T1000 (cell line): ENCODE measurements around the gene SMIM33.
"Not testable (repeated sequence)": the region's sequence is repeated elsewhere in the genome, so short reads cannot be mapped to it uniquely, and the experiment has no call there.

Experiments
- DNase-seq: peaks from one replicate; lab custom pipeline; 2025; ENCODE audit warnings: mixed read lengths; lab: John Stamatoyannopoulos, UW

SMIM33 gene

GRCh38 chr5:139470821-139471300, at the start of gene SMIM33:
Gene SMIM33, plus strand, starts transcription at chr5:139471004. Its CDS starts 118 bp downstream, at chr5:139471122.
- no peak for DNase-seq

DNA sequence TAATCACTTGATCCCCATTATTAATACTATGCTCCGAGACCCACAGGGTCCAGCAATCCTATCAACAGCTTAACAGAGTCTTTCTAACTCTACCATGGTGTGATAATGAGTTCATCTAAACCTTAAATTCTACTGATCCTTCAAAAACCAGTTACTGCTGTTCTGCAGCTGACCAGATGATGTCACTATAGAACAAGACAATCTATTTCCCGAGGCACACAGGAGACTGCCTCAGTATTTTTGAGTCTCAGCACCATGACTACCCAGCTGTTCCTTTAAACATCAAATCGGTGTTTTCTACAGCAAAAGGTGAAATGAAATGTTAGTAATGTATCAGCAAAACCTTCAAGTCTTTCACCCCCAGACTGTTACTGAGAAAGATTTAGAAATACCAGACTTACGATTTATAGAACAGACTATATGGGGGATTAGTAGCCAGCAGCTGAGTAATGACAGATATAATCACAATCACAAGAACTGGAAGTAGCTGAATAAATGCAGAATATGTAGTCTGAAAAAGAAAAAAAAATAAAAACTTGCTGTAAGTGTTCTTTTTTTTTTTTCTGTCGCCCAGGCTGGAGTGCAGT, 48.4 kb upstream of the SMIM33 start:
- DNase-seq, result peak; percentile 20

- DNase-seq, result no peak
These were observed 45.3 kb upstream of the SMIM33 start for GRCh38 chr5:139425497-139425896.

DNA sequence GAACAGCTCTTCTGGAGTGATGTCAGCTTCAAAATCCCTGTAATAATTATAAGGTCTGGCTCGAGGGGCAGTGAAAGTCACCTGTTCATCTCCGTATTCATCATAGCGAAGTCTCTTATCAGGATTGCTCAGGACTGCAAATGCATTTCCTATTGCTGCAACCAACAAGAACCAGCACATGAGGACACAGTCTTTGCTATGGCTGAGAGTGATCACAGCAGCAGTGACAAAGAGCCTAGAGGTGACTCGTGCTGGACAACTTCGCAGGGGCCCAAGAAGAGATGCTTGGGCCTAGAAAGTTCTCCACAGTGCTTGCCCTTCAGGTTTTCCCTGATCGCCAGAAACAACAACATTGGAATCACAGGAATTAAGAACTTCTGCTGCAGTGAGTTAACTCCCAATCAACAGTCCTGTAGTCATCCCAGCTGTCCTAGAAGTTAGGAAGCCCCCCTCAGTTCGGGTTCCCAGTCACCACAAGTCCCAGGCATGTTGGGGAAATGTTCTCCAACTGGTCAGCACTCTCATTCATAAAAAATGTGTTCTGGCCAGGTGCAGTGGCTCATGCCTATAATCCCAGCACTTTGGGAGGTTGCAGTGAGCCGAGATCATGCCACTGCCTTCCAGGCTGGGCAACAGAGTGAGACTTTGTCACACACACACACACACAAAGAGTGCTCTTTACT, 44.5 kb upstream of the SMIM33 start:
- no peak for DNase-seq

DNA sequence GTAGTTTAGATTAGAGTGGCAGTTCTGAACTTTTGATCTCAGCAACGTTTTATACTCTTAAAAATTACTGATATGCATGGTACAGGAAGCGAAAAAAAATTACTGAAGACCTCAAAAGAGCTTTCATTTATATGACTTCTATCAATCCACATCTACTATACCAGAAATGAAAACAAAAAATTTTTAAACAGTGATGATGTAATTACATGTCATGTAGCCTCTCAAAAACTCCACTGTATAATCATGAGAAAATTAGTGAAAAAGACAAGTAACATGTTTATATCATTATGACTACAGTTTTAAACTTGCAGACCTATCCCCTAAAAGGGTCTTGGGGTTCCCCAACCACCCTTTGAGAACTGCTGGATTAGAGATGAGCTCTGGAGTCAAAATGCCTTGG, 40.8 kb upstream of the SMIM33 start:
- no peak for DNase-seq

DNA sequence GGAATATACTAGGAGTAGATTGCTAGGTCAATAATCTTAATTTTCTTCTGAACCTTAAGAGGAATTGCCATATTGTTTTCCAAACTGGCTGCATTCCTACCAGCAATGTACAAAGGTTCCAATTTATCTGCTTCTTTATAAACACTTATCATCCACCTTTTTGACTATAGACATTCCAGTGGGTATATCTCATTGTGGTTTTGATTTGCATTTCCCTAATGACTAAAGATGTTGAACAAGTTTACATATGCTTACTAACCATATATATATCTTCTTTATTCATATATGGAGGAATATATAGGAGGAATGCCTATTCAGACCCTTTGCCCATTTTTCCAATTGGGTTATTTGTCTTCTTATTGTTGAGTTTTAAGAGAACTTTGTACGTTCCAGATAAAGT, 39.1 kb upstream of the SMIM33 start:
- DNase-seq, result no peak

DNA sequence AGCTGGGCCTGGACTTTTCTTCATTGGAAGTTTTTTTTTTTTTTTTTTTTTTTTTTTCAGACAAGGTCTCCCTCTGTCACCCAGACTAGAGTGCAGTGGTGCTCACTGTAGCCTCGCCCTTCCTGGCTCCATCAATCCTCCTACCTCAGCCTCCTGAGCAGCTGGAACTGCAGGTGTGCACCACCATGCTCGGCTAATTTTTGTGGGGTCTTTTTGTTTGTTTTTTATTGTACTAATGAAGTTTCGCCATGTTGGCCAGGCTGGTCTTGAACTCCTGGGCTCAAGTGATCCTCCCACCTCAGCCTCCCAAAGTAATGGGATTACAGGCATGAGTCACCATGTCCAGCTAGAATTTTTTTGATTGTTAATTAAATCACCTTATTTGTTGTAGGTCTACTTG, 35.1 kb upstream of the SMIM33 start:
- no peak for DNase-seq

DNA sequence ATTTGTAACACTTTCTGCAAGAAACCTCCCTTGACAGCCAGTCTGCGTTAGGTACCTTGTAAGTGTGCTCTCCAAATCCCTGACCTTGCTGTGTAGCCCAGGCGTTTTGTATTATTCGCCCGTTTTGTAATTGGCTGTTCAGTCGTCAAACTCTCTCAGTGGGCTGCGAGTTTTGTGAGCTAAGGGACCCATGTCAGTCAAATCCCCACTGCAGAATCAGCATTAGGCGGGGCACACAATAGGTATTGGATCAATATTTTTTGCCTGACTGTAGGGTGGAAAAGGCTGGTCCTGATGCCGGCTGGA, 32.1 kb upstream of the SMIM33 start:
- DNase-seq, result no peak

DNA sequence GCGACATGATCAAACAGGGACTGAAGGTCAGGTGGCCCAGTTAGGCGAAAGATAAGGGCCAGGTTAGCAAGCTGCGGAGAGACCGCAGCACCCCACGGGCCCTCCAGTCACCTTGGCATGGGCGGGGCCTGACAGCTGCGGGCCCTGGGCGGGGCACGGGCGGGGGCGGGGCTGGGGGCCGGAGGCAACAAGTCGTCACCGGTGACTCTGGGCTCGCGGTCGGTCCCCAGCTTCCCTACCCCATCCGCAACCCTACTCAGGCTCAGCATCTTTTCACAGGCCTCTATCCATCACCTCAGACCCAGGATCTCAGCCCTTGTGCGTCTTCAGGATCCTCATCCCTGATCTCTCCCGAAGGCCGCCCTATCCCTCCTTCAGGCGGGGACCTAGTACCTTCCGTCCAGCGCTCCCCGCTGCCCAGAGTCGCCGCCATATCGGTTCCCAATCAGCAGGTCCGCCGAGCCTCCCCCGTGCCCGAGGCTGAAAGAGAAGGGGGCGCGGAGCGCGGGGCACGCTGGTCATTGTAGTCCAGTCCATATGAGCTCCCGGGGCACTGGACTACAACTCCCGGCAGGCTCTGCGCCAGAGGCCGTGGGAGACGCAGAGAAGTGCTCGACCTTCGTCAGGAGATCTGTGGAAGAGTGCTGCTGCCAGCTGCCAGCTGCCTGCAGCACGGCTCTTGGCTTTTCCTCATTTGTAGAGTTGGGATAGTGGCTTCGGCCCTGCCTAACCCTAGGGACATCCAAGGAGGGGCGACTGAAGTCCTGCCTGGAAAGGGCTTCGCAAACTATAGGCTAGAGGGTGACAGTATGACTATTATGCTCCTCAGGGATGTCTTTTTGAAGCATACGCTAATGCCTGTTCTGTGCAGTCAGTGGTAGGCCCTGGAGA, 31.5 kb upstream of the SMIM33 start, which contains the start of gene DNAJC18:
DNAJC18 (minus strand) TSS at position 513 of the 891 bp plus-strand sequence; CDS start at position 433, 80 bp downstream.
- peak; percentile 82 for DNase-seq

DNA sequence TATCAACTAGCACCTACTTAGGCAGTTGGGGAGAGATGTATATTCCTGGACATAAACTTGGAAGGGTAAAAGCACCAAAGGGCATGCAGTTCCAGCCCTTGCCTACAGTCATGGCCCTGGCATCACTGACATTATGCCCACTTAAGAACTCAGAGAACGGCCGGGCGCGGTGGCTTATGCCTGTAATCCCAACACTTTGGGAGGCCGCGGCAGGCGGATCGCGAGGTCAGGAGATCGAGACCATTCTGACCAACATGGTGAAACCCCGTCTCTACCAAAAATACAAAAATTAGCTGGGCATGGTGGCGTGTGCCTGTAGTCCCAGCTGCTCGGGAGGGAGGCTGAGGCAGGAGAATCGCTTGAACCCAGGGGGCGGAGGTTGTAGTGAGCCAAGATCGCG, 30.4 kb upstream of the SMIM33 start:
- DNase-seq, result not testable (repeated sequence)

DNA sequence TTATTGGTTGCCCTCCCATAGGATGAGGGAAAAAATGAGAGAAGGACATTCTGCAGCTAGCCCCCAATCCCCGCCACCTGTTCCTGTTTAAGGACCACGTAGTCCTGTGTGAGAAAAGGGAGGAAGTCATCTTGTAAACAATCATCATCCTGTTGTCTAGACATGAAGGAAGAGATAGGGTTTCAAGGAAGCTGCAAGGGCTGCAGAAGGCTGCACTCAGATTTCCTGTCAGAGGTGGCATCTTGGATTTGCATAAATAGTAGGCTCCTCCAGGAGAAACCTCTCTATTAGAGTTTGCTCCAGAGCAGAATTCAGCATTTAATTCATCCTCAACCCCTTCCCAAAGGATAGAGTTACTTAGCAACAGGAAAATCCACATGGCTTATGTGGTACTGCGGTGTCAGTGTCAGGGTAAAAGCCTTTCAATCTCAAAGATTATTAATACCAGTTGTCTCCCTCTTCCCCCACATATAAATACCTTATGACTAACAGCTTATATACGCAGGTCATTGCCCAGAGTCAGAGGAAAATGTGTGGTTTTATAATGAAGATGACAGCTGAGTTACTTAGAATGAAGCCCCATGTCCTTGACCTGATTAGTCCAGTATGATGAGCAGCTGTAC, 26.9 kb upstream of the SMIM33 start:
- DNase-seq, result no peak

DNA sequence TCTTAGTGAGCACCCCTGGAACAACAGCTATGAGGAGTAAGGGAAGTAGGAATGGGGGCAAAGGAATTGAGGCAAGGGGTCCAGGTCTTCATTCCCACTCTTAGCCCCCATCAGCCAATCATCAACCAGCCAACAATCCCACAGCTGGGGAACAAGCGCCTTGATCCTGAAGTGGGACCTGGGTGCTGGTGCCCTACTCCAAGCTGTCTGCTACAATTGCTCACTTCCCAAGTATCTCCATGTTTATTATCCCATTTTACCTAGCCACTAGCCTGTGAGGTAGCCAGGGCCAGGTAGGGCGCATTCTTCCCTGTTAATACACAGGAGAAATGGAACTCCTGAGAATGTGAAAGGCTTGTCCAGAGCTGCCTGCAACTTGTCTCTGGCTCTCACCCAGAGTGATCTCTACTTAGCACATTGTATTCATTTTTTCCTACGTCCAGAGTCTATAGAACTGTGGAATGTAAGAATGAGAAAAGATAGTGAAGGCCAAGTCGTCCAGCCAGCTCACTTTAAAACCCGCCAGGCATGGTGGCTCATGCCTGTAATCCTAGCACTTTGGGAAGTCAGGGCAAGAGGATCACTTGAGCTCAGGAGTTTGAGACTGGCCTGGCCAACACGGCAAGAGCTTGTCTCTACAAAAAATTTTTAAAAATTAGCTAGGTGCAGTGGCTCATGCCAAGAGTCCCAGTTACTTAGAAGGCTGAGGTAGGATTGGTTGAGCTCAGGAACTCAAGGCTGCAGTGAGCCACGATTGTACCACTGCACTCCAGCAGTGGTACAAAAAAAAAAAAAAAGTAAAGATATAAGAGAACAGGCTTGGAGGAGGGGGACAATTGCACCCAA, 25.3 kb upstream of the SMIM33 start:
- DNase-seq, result no peak

GRCh38 chr5:139446956-139447779, 23.6 kb upstream of the SMIM33 start:
- no peak for DNase-seq

DNA sequence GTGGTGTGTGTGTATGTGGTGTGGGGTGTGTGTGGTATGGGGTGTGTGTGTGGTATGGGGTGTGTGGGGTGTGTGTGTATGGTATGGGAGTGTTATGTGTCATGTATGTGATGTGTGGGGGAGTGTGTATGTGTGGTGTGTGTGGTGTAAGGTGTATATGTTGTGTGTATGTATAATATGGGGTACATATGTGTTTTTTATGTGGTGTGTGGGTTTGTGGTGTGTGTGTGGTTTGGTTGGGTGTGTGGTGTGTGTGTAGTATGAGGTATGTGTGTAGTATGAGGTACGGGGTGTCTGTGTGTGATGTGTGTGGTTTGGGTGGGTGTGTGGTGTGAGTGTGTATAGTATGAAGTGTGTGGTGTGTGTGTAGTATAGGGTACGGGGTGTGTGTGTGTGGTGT, 19.6 kb upstream of the SMIM33 start:
- DNase-seq, result no peak

DNA sequence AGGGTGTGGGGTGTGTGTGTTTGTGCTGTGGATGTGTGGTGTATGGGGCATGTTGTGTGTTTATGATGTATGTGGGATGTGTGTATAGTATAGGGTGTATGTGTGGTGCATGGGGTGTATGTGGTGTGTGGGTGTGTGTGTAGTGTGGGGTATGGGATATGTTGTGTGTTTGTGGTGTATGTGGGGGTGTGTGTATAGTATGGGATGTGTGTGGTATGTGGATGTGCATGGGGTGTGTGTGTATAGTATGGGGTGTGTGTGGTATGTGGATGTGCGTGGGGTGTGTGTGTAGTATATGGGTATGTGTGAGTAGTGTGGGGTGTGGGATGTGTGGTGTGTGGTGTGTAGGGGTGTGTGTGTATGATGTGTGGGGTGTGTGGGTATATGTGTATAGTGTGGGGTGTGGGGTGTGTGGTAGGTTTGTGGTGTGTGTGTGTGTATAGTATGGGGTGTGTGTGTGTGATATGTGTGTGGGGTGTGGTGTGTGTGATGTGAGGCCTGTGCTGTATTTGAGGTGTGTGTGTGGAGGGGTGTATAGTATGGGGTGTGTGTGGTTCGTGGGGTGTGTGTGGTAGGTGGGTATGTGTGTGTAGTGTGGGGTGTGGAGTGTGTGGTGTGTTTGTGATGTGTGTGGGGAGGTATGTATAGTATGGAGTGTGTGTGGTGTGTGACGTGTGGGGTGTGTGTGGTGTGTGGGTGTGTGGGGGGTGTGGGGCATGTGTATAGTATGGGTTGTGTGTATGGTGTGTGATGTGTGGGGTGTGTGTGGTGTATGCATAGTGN, 18.7 kb upstream of the SMIM33 start:
- DNase-seq, result no peak

GRCh38 chr5:139453683-139454567, 16.9 kb upstream of the SMIM33 start:
- DNase-seq, result no peak

DNA sequence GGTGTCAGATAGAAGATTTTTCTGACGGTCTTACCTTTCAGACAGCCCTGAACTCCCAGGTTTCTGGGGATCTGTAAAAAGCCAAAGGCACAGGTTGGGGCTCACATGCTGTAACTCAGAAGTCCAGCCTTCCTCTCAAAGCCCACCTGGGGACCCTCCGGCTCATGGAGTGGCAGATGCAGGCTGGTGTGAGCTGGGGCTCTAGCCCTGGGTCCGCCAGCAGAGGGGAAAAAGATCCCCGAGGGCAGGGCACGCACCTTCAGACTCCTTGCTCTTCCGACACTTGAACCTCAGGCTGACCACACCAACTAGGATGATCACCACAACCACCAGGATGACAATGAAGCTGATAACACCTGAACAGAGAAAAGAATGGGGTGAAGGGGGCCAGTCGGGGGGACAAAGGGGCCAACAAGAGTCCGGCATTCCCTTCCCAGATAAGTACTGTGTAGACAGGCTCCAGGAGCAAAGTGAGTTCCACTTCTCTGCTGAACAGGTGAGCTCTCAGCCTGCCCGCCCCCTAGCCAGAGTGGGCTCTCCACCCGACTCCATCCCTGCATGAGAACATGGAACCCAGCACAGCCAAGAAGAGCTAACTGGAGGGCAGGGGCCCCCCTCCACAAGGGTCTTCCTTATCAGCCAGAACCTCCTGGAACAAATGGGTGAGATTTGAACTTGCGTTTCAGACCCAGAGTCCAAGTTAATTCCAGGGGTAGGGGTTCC, 16.1 kb upstream of the SMIM33 start:
- DNase-seq, result no peak

DNA sequence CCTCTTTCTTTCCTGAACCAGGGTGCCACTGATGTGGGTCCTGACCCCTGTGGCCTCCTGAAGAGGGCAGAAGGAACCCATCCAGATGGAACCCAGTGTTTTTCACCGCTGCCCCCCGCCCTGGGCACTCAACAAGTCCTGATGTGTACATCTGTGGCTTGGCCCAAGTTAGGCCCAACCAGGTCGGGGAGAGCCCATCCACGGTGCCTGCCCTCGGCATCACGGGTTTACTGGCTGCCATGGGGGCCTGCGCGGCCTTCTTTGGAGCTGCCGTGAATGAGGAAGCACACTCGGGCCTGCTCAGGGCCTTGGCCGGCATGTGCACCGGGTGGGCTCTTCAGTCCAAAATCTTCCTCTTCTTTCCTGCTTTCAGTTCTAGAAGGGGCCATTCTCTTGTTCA, 14.0 kb upstream of the SMIM33 start:
- DNase-seq, result no peak
